ENCODE results near the gene FER1L5. TPM values are rescaled to one million over a fixed set of nuclear protein-coding genes. Genes with fewer than 3 reads are reported as not detected.

The FER1L5 gene
- total and polyA plus RNA-seq, 2 experiments from 2014 or later: 0.18 to 0.76 TPM

DNA sequence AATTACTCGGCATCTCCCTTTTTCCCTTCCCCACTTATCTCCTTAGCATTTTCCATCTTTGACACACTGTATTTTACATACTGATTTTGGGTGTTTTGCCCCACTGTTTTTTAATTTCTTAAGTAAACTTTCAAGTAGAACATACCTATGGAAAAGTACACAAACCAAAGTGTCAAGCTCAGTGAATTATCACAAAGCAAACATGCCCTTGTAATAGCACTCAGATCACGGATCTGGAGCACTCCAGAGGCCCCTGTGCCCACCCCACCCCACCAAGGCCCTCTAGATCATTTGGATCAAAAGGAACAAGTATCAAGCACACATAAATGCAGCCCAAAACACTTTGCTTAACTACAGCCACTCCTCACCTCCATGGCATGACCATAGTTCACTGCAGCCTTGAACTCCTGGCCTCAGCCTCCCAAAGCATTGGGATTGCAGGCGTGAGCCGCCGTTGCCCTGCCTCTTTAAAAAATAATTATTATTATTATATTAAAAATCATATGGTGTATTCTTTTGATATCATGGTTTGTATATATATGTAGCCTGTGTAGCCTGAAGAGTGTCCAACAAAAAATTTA is 38.1 kb downstream of the FER1L5 start:
- ATAC-seq: no peak
- no peak overlapping the region for H3K27ac ChIP-seq (ENCODE audit: low read depth)
- Mint-ChIP-seq H3K27ac (no peak overlapping the region), H3K4me1 (peaks cover 11% of the 10 kb centered on the region), H3K4me3 (no peak overlapping the region), H3K36me3 (ENCODE audit: low read depth) (no peaks in the 10 kb centered on the region), H3K9me3 (no peaks in the 10 kb centered on the region), H3K27me3 (ENCODE audit: insufficient read depth, low read depth, poor library complexity) (peaks cover 4% of the 10 kb centered on the region)
- no peak overlapping the region for H3K4me3 ChIP-seq
- H3F3A ChIP-seq (replicated peaks; ENCODE audit: low read depth): no peaks in the 10 kb centered on the region
- H3K9me2 ChIP-seq (ENCODE audit: insufficient read depth): no peaks in the 10 kb centered on the region
- no peak for DNase-seq (ENCODE audit: low spot score)
- H3K79me2 ChIP-seq (replicated peaks; ENCODE audit: insufficient read depth): no peaks in the 10 kb centered on the region
- H2AFZ ChIP-seq: 0 out of 2 replicates have a peak overlapping the region, but pooled peaks have one; percentile 83
- H3K4me1 ChIP-seq (ENCODE audit: insufficient read depth): no peaks in the 10 kb centered on the region
- TF ChIP-seq JUNB (IDR thresholded peaks at IDR 0.05; ENCODE audit: unreplicated experiment) (no peak), ZNF114 (CRISPR knock-in tag; IDR thresholded peaks at IDR 0.05) (no peak), POLR2AphosphoS5 (IDR thresholded peaks at IDR 0.05; ENCODE audit: low read depth) (no peak), STAT1 (IDR thresholded peaks at IDR 0.05; ENCODE audit: unreplicated experiment) (no peak), EZH2phosphoT487 (IDR thresholded peaks at IDR 0.05; ENCODE audit: unreplicated experiment) (no peak), CREB1 (CRISPR knock-in tag; IDR thresholded peaks at IDR 0.05; ENCODE audit: low read depth) (no peak), EZH2 (IDR thresholded peaks at IDR 0.05; ENCODE audit: low read depth, unreplicated experiment) (no peak), NANOG (IDR thresholded peaks at IDR 0.05; ENCODE audit: borderline replicate concordance) (no peak), ZNF331 (CRISPR knock-in tag; IDR thresholded peaks at IDR 0.05; ENCODE audit: low read depth) (no peak)
- TF ChIP-seq, protein P1, sequence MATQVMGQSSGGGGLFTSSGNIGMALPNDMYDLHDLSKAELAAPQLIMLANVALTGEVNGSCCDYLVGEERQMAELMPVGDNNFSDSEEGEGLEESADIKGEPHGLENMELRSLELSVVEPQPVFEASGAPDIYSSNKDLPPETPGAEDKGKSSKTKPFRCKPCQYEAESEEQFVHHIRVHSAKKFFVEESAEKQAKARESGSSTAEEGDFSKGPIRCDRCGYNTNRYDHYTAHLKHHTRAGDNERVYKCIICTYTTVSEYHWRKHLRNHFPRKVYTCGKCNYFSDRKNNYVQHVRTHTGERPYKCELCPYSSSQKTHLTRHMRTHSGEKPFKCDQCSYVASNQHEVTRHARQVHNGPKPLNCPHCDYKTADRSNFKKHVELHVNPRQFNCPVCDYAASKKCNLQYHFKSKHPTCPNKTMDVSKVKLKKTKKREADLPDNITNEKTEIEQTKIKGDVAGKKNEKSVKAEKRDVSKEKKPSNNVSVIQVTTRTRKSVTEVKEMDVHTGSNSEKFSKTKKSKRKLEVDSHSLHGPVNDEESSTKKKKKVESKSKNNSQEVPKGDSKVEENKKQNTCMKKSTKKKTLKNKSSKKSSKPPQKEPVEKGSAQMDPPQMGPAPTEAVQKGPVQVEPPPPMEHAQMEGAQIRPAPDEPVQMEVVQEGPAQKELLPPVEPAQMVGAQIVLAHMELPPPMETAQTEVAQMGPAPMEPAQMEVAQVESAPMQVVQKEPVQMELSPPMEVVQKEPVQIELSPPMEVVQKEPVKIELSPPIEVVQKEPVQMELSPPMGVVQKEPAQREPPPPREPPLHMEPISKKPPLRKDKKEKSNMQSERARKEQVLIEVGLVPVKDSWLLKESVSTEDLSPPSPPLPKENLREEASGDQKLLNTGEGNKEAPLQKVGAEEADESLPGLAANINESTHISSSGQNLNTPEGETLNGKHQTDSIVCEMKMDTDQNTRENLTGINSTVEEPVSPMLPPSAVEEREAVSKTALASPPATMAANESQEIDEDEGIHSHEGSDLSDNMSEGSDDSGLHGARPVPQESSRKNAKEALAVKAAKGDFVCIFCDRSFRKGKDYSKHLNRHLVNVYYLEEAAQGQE (IDR thresholded peaks at IDR 0.05; ENCODE audit: unreplicated experiment): no peak
- TF ChIP-seq, protein P2, sequence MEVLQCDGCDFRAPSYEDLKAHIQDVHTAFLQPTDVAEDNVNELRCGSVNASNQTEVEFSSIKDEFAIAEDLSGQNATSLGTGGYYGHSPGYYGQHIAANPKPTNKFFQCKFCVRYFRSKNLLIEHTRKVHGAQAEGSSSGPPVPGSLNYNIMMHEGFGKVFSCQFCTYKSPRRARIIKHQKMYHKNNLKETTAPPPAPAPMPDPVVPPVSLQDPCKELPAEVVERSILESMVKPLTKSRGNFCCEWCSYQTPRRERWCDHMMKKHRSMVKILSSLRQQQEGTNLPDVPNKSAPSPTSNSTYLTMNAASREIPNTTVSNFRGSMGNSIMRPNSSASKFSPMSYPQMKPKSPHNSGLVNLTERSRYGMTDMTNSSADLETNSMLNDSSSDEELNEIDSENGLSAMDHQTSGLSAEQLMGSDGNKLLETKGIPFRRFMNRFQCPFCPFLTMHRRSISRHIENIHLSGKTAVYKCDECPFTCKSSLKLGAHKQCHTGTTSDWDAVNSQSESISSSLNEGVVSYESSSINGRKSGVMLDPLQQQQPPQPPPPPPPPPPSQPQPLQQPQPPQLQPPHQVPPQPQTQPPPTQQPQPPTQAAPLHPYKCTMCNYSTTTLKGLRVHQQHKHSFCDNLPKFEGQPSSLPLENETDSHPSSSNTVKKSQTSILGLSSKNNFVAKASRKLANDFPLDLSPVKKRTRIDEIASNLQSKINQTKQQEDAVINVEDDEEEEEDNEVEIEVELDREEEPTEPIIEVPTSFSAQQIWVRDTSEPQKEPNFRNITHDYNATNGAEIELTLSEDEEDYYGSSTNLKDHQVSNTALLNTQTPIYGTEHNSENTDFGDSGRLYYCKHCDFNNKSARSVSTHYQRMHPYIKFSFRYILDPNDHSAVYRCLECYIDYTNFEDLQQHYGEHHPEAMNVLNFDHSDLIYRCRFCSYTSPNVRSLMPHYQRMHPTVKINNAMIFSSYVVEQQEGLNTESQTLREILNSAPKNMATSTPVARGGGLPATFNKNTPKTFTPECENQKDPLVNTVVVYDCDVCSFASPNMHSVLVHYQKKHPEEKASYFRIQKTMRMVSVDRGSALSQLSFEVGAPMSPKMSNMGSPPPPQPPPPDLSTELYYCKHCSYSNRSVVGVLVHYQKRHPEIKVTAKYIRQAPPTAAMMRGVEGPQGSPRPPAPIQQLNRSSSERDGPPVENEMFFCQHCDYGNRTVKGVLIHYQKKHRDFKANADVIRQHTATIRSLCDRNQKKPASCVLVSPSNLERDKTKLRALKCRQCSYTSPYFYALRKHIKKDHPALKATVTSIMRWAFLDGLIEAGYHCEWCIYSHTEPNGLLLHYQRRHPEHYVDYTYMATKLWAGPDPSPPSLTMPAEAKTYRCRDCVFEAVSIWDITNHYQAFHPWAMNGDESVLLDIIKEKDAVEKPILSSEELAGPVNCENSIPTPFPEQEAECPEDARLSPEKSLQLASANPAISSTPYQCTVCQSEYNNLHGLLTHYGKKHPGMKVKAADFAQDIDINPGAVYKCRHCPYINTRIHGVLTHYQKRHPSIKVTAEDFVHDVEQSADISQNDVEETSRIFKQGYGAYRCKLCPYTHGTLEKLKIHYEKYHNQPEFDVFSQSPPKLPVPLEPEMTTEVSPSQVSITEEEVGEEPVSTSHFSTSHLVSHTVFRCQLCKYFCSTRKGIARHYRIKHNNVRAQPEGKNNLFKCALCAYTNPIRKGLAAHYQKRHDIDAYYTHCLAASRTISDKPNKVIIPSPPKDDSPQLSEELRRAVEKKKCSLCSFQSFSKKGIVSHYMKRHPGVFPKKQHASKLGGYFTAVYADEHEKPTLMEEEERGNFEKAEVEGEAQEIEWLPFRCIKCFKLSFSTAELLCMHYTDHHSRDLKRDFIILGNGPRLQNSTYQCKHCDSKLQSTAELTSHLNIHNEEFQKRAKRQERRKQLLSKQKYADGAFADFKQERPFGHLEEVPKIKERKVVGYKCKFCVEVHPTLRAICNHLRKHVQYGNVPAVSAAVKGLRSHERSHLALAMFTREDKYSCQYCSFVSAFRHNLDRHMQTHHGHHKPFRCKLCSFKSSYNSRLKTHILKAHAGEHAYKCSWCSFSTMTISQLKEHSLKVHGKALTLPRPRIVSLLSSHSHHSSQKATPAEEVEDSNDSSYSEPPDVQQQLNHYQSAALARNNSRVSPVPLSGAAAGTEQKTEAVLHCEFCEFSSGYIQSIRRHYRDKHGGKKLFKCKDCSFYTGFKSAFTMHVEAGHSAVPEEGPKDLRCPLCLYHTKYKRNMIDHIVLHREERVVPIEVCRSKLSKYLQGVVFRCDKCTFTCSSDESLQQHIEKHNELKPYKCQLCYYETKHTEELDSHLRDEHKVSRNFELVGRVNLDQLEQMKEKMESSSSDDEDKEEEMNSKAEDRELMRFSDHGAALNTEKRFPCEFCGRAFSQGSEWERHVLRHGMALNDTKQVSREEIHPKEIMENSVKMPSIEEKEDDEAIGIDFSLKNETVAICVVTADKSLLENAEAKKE (CRISPR knock-in tag; IDR thresholded peaks at IDR 0.05): no peak
- TF ChIP-seq, protein P3, sequence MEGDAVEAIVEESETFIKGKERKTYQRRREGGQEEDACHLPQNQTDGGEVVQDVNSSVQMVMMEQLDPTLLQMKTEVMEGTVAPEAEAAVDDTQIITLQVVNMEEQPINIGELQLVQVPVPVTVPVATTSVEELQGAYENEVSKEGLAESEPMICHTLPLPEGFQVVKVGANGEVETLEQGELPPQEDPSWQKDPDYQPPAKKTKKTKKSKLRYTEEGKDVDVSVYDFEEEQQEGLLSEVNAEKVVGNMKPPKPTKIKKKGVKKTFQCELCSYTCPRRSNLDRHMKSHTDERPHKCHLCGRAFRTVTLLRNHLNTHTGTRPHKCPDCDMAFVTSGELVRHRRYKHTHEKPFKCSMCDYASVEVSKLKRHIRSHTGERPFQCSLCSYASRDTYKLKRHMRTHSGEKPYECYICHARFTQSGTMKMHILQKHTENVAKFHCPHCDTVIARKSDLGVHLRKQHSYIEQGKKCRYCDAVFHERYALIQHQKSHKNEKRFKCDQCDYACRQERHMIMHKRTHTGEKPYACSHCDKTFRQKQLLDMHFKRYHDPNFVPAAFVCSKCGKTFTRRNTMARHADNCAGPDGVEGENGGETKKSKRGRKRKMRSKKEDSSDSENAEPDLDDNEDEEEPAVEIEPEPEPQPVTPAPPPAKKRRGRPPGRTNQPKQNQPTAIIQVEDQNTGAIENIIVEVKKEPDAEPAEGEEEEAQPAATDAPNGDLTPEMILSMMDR (conservative IDR thresholded peaks at IDR 0.05; ENCODE audit: low read depth in 2 of 2): no peak
- TF ChIP-seq, protein P4, sequence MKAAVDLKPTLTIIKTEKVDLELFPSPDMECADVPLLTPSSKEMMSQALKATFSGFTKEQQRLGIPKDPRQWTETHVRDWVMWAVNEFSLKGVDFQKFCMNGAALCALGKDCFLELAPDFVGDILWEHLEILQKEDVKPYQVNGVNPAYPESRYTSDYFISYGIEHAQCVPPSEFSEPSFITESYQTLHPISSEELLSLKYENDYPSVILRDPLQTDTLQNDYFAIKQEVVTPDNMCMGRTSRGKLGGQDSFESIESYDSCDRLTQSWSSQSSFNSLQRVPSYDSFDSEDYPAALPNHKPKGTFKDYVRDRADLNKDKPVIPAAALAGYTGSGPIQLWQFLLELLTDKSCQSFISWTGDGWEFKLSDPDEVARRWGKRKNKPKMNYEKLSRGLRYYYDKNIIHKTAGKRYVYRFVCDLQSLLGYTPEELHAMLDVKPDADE (IDR thresholded peaks at IDR 0.05): no peak
- H3K27me3 ChIP-seq (ENCODE audit: insufficient read depth): no peaks in the 10 kb centered on the region
- no peak overlapping the region for H3K4me2 ChIP-seq
- H3K36me3 ChIP-seq (ENCODE audit: insufficient read depth): no peaks in the 10 kb centered on the region
- H4K20me1 ChIP-seq (replicated peaks; ENCODE audit: insufficient read depth): no peaks in the 10 kb centered on the region
